Fibroblast of lung (primary cell): ENCODE data around the gene DYRK1A. TPM values are rescaled to one million over a fixed set of nuclear protein-coding genes. Genes with fewer than 3 reads are reported as not detected.

Experiments
- DNase-seq, 2 donors: peaks; one replicate each; pipeline versions ENCODE4 v3.0.0 to v3.0.0-alpha.2; 2010; ENCODE audit warnings: low read depth in 2 of 2
- H2AFZ ChIP-seq: 2 replicates; pipeline ENCODE4 v1.5.1; 2012; ENCODE audit warnings: low read length, control low read depth, inconsistent platforms
- H3K27ac ChIP-seq: 2 replicates; pipeline ENCODE4 v1.5.1; 2011; ENCODE audit warnings: low read length, control low read depth; ENCODE audit not compliant: insufficient read depth
- H3K27me3 ChIP-seq: 2 replicates; pipeline ENCODE4 v1.5.1; 2011; ENCODE audit warnings: mild to moderate bottlenecking, low read length; ENCODE audit not compliant: control insufficient read depth, insufficient read depth
- H3K36me3 ChIP-seq: 2 replicates; pipeline ENCODE4 v1.5.1; 2011; ENCODE audit warnings: low read length; ENCODE audit not compliant: control insufficient read depth, insufficient read depth
- H3K4me1 ChIP-seq: 2 replicates; pipeline ENCODE4 v1.5.1; 2011; ENCODE audit warnings: low read length; ENCODE audit not compliant: control insufficient read depth, insufficient read depth; ENCODE audit errors: extremely low read depth
- H3K4me2 ChIP-seq: 2 replicates; pipeline ENCODE4 v1.5.1; 2011; ENCODE audit warnings: low read length, control low read depth; ENCODE audit not compliant: insufficient read depth; ENCODE audit errors: extremely low read depth
- H3K4me3 ChIP-seq, 4 experiments: fragments of 200-600 bp in 1 of 4; sonication (generic) in 1 of 4; replicated peaks in 1 of 4; 2 replicates each; pipeline ENCODE4 v1.5.1; 2011 to 2016; ENCODE audit warnings: low read length in 4 of 4, low read depth in 3 of 4, mild to moderate bottlenecking in 3 of 4, control low read depth in 2 of 4, inconsistent platforms in 1 of 4, mixed read lengths in 1 of 4; ENCODE audit not compliant: insufficient read depth in 1 of 4; ENCODE audit errors: control extremely low read depth in 1 of 4
- H3K79me2 ChIP-seq: 2 replicates; pipeline ENCODE4 v1.5.1; 2012; ENCODE audit warnings: mild to moderate bottlenecking, low read length, inconsistent platforms; ENCODE audit not compliant: control insufficient read depth, insufficient read depth
- H3K9ac ChIP-seq: 2 replicates; pipeline ENCODE4 v1.5.1; 2011; ENCODE audit warnings: mild to moderate bottlenecking, low read length, control low read depth; ENCODE audit not compliant: insufficient read depth
- H3K9me3 ChIP-seq: 2 replicates; pipeline ENCODE4 v1.5.1; 2012; ENCODE audit warnings: low read depth, low read length; ENCODE audit not compliant: control insufficient read depth, insufficient read depth
- H4K20me1 ChIP-seq: 2 replicates; pipeline ENCODE4 v1.5.1; 2011; ENCODE audit warnings: low read length; ENCODE audit not compliant: control insufficient read depth, insufficient read depth; ENCODE audit errors: extremely low read depth
- EZH2 ChIP-seq: IDR thresholded peaks from 2 replicates; pipeline ENCODE4 v1.5.1; 2012; ENCODE audit warnings: low read length, control low read depth, mild to moderate bottlenecking; ENCODE audit errors: missing control alignments
- polyA plus RNA-seq, 2 donors: library from polyadenylated mRNA; depleted of rRNA in 1 of 2; stranded (reverse) in 1 of 2; unstranded in 1 of 2; fragments of >200 nt; gene quantifications; 2 replicates each; pipeline ENCODE4 v1.2.1, GENCODE V29; 2011 to 2012; ENCODE audit warnings: missing spikeins in 1 of 2
- total RNA-seq: library from RNA; depleted of rRNA; stranded (reverse); fragments of >200 nt; gene quantifications from 2 replicates; pipeline ENCODE4 v1.2.1, GENCODE V29; 2014
- TF ChIP-seq, protein P1 (sequence below), 2 donors: IDR thresholded peaks in 1 of 2; conservative IDR thresholded peaks in 1 of 2; 1 replicate in 1 of 2; 2 replicates in 1 of 2; pipeline ENCODE4 v1.5.1; 2011 to 2012; ENCODE audit warnings: low read length in 2 of 2, control low read depth in 1 of 2, inconsistent platforms in 1 of 2, low read depth in 1 of 2, mild to moderate bottlenecking in 1 of 2

The DYRK1A gene
- total and polyA plus RNA-seq, 2 donors (not counting 1 experiment from before 2014, with no cell fraction given) = 45.9 to 64.1 TPM

DNA sequence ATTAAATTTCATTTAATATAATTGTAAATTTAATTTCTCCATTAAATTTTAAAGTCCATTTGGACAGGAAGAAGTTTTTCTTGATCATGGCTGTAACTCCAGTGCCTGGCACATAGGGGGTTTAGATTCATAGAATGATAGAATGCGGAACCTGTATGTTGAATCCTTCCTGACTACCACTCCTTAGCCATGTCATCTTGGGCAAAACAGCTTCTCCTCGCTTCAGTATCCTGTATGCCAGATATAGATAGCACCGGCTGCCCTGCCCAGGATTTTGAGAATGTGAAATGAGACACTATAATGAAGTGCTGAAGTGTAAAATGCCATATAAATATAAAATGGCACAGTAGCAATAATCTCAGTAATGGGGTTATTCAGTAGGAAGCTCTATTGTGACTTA, 6.4 kb downstream of the DYRK1A start:
- Histone ChIP-seq H3K27me3 (no peaks in the 10 kb centered on the region), H3K4me1 (peaks cover 3% of the 10 kb centered on the region), H2AFZ (no peak overlapping the region), H3K9ac (no peak overlapping the region), H3K4me3 (no peak overlapping the region), H3K4me2 (no peak overlapping the region), H3K27ac (no peak overlapping the region), H3K36me3 (no peaks in the 10 kb centered on the region), H3K79me2 (peaks cover 99% of the 10 kb centered on the region), H4K20me1 (peaks cover 2% of the 10 kb centered on the region), H3K9me3 (no peaks in the 10 kb centered on the region)
- TF ChIP-seq, protein P1, sequence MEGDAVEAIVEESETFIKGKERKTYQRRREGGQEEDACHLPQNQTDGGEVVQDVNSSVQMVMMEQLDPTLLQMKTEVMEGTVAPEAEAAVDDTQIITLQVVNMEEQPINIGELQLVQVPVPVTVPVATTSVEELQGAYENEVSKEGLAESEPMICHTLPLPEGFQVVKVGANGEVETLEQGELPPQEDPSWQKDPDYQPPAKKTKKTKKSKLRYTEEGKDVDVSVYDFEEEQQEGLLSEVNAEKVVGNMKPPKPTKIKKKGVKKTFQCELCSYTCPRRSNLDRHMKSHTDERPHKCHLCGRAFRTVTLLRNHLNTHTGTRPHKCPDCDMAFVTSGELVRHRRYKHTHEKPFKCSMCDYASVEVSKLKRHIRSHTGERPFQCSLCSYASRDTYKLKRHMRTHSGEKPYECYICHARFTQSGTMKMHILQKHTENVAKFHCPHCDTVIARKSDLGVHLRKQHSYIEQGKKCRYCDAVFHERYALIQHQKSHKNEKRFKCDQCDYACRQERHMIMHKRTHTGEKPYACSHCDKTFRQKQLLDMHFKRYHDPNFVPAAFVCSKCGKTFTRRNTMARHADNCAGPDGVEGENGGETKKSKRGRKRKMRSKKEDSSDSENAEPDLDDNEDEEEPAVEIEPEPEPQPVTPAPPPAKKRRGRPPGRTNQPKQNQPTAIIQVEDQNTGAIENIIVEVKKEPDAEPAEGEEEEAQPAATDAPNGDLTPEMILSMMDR (conservative IDR thresholded peaks at IDR 0.05 in 1 of 2, IDR thresholded peaks at IDR 0.05 in 1 of 2; ENCODE audit: low read depth in 1 of 2, low read length in 2 of 2) = no peak
- no peak for TF ChIP-seq EZH2
- no peak for DNase-seq

DNA sequence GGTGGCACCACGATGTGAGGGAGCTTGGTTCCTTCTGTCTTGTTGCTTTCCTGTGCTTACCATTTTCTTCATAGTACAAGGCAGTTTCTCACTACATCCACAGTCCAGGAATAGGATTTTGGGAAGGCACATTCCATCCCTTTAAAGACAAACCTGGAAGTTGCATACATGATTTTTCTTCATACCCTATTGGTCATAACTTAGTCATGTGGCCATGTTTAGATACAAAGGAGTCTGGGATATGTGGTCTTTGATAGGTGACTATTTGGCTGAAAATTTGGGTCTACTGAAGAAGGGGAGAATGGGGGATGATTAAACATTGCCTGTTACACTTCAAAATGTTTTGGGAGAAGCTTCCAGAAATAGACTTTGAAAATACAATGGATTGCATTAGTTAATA, 7.0 kb downstream of the DYRK1A start:
- no peaks in the 10 kb centered on the region for H3K27me3 ChIP-seq
- H3K4me3 ChIP-seq = no peak overlapping the region
- no peak for DNase-seq
- peaks cover 3% of the 10 kb centered on the region for H3K4me1 ChIP-seq
- peaks cover 2% of the 10 kb centered on the region for H4K20me1 ChIP-seq
- peaks cover 99% of the 10 kb centered on the region for H3K79me2 ChIP-seq
- no peak overlapping the region for H3K9ac ChIP-seq
- H2AFZ ChIP-seq = no peak overlapping the region
- no peaks in the 10 kb centered on the region for H3K9me3 ChIP-seq
- H3K27ac ChIP-seq = no peak overlapping the region
- no peaks in the 10 kb centered on the region for H3K36me3 ChIP-seq
- TF ChIP-seq EZH2 = no peak
- TF ChIP-seq, protein P1 (conservative IDR thresholded peaks at IDR 0.05 in 1 of 2, IDR thresholded peaks at IDR 0.05 in 1 of 2; ENCODE audit: low read depth in 1 of 2, low read length in 2 of 2) = no peak
- H3K4me2 ChIP-seq = no peak overlapping the region

GRCh38 chr21:37374027-37374426, 7.5 kb downstream of the DYRK1A start:
- H3K79me2 ChIP-seq = peaks cover 99% of the 10 kb centered on the region
- peaks cover 3% of the 10 kb centered on the region for H3K4me1 ChIP-seq
- H3K36me3 ChIP-seq = no peaks in the 10 kb centered on the region
- H3K27me3 ChIP-seq = no peaks in the 10 kb centered on the region
- H3K9ac ChIP-seq = no peak overlapping the region
- peak overlapping the region; percentile 11 for H3K4me2 ChIP-seq
- peaks cover 2% of the 10 kb centered on the region for H4K20me1 ChIP-seq
- H2AFZ ChIP-seq = no peak overlapping the region
- H3K4me3 ChIP-seq = no peak overlapping the region
- peak overlapping the region; percentile 5 for H3K27ac ChIP-seq
- TF ChIP-seq, protein P1 (conservative IDR thresholded peaks at IDR 0.05 in 1 of 2, IDR thresholded peaks at IDR 0.05 in 1 of 2; ENCODE audit: low read depth in 1 of 2, low read length in 2 of 2) = no peak
- TF ChIP-seq EZH2 = no peak
- peak; percentile 36 to 60 for DNase-seq
- H3K9me3 ChIP-seq = no peaks in the 10 kb centered on the region
